Ishikawa (cell line): ENCODE results near the gene TACC2.

Source experiments
- EGR1 ChIP-seq: IDR thresholded peaks from 2 replicates; pipeline ENCODE4 v1.6.1; 2012
- EP300 ChIP-seq: IDR thresholded peaks from 2 replicates; pipeline ENCODE4 v1.6.1; 2012; ENCODE audit warnings: borderline replicate concordance
- FOXM1 ChIP-seq: IDR thresholded peaks from 2 replicates; pipeline ENCODE4 v1.6.1; 2012; ENCODE audit warnings: low read depth, borderline replicate concordance
- RAD21 ChIP-seq: IDR thresholded peaks from 2 replicates; pipeline ENCODE4 v1.6.1; 2012; ENCODE audit warnings: low read depth
- TAF1 ChIP-seq: IDR thresholded peaks from 2 replicates; pipeline ENCODE4 v1.6.1; 2012; ENCODE audit warnings: low read depth, mild to moderate bottlenecking
- TCF12 ChIP-seq: IDR thresholded peaks from 2 replicates; pipeline ENCODE4 v1.6.1; 2012; ENCODE audit warnings: low read depth
- TEAD4 ChIP-seq: IDR thresholded peaks from 2 replicates; pipeline ENCODE4 v1.6.1; 2012
- YY1 ChIP-seq: IDR thresholded peaks from 2 replicates; pipeline ENCODE4 v1.6.1; 2012; ENCODE audit warnings: low read depth
- TF ChIP-seq, protein P1 (sequence below): IDR thresholded peaks from 2 replicates; pipeline ENCODE4 v1.6.1; 2012
- TF ChIP-seq, protein P2 (sequence below): IDR thresholded peaks from 2 replicates; pipeline ENCODE4 v1.6.1; 2012; ENCODE audit warnings: low read depth, mild to moderate bottlenecking
- TF ChIP-seq, protein P3 (sequence below): IDR thresholded peaks from 2 replicates; pipeline ENCODE4 v1.6.1; 2012

DNA sequence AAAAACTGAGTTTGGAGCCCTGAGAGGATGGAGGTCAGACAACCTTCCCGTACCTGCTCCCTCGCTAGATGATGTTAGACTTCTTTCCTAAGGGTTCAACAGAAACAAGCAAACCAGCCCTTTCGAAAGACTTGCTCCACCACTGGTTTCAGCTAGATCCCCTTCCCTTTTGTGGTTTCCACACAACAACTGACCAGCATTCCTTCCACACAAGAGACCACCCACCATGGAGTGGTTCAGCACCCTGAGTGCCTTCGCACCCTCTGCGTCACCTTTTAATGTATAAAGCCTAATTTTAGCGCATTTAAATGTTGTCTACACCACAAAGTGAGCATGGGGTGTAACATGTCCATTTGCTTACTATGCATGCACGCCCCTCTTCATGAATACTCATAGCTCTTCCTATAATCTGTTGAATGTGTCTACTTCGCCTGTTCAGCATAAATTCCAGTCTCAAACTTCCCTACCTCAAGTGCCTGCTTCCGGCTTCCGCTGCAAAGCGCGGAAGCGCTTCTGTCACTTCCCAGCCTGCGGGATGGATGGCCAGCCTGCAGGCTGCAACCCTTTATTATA lies 69.0 kb downstream of the TACC2 start:
- TF ChIP-seq, protein P1, sequence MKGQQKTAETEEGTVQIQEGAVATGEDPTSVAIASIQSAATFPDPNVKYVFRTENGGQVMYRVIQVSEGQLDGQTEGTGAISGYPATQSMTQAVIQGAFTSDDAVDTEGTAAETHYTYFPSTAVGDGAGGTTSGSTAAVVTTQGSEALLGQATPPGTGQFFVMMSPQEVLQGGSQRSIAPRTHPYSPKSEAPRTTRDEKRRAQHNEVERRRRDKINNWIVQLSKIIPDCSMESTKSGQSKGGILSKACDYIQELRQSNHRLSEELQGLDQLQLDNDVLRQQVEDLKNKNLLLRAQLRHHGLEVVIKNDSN: no peak
- no peak for TF ChIP-seq TCF12
- no peak for TF ChIP-seq TAF1
- no peak for TF ChIP-seq FOXM1
- TF ChIP-seq, protein P2, sequence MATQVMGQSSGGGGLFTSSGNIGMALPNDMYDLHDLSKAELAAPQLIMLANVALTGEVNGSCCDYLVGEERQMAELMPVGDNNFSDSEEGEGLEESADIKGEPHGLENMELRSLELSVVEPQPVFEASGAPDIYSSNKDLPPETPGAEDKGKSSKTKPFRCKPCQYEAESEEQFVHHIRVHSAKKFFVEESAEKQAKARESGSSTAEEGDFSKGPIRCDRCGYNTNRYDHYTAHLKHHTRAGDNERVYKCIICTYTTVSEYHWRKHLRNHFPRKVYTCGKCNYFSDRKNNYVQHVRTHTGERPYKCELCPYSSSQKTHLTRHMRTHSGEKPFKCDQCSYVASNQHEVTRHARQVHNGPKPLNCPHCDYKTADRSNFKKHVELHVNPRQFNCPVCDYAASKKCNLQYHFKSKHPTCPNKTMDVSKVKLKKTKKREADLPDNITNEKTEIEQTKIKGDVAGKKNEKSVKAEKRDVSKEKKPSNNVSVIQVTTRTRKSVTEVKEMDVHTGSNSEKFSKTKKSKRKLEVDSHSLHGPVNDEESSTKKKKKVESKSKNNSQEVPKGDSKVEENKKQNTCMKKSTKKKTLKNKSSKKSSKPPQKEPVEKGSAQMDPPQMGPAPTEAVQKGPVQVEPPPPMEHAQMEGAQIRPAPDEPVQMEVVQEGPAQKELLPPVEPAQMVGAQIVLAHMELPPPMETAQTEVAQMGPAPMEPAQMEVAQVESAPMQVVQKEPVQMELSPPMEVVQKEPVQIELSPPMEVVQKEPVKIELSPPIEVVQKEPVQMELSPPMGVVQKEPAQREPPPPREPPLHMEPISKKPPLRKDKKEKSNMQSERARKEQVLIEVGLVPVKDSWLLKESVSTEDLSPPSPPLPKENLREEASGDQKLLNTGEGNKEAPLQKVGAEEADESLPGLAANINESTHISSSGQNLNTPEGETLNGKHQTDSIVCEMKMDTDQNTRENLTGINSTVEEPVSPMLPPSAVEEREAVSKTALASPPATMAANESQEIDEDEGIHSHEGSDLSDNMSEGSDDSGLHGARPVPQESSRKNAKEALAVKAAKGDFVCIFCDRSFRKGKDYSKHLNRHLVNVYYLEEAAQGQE: no peak
- TF ChIP-seq RAD21: no peak
- TF ChIP-seq, protein P3, sequence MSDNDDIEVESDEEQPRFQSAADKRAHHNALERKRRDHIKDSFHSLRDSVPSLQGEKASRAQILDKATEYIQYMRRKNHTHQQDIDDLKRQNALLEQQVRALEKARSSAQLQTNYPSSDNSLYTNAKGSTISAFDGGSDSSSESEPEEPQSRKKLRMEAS: no peak
- TF ChIP-seq EGR1: no peak
- no peak for TF ChIP-seq EP300
- TF ChIP-seq YY1: no peak
- TF ChIP-seq TEAD4: no peak
